ENCODE results near the gene NRTN.

DNA sequence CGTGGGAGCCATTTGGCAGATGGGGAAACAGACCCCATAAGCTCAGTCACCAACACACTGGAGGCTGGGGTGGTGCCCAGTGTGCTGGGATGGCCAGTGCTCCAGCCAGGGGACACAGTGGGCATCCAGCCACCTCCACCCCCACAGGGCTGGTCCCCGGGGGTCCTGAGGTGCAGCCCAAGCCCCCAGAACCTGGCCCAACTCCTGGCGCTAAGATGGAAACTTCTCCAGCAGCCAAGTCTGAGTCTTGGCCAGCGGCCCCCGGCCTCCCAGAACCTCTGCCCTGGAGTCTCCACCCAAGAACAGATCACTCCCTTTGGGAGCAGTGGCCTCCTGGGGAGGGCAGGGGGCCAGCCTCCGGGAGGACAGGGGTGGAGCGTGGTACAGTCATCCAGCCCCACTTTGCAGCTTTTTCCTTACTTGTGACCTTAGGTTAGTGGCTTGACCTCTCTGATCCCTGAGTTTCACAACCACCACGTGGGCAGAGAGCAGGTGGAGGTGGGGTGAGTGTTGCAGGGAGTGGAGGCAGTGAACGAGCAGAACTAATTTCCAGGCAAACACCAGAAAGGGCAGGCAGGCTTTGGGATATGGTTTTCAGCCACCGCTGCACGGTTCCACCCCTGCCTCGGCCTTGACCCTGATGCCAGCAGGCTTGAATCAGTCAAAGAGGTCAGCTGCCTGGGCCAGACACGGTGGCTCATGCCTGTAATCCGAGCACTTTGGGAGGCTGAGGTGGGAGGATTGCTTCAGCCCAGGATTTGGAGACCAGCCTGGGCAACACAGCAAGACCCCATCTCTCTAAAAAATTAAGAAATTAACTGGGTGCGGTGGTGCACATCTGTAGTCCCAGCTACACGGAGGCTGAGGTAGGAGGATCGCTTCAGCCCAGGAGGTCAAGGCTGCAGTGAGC lies 4.3 kb upstream of the NRTN start:
- TF ChIP-seq POLR2A (IDR thresholded peaks at IDR 0.05), result no peak
- TF ChIP-seq, protein P1, sequence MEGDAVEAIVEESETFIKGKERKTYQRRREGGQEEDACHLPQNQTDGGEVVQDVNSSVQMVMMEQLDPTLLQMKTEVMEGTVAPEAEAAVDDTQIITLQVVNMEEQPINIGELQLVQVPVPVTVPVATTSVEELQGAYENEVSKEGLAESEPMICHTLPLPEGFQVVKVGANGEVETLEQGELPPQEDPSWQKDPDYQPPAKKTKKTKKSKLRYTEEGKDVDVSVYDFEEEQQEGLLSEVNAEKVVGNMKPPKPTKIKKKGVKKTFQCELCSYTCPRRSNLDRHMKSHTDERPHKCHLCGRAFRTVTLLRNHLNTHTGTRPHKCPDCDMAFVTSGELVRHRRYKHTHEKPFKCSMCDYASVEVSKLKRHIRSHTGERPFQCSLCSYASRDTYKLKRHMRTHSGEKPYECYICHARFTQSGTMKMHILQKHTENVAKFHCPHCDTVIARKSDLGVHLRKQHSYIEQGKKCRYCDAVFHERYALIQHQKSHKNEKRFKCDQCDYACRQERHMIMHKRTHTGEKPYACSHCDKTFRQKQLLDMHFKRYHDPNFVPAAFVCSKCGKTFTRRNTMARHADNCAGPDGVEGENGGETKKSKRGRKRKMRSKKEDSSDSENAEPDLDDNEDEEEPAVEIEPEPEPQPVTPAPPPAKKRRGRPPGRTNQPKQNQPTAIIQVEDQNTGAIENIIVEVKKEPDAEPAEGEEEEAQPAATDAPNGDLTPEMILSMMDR (IDR thresholded peaks at IDR 0.05), result no peak

All from body of pancreas (tissue), 4 donors.